Mucosa of descending colon (tissue), 3 donors: ENCODE data around the gene MEMO1. TPM values are rescaled to one million over a fixed set of nuclear protein-coding genes. Genes with fewer than 3 reads are reported as not detected.
A peak's percentile ranks its signal among the peaks of the same experiment; 100 is the strongest.
"Not testable (repeated sequence)": the region's sequence is repeated elsewhere in the genome, so short reads cannot be mapped to it uniquely, and the experiment has no call there.

Experiments used
- ATAC-seq: fragments of 200-7000 bp; cut with Tn5 transposase; one replicate; pipeline ENCODE4 v1.9.1; 2020; ENCODE audit warnings: mild to moderate bottlenecking, moderate library complexity
- DNase-seq, 3 donors: peaks; one replicate each; pipeline ENCODE4 v3.0.0-alpha.2; 2020
- H3K36me3 ChIP-seq: fragments of 200-600 bp; one replicate; pipeline ENCODE4 v1.8.0; 2021; ENCODE audit warnings: low read depth, mild to moderate bottlenecking
- H3K4me1 ChIP-seq: fragments of 200-600 bp; one replicate; pipeline ENCODE4 v1.8.0; 2021; ENCODE audit warnings: low read depth, mild to moderate bottlenecking
- H3K4me3 ChIP-seq: fragments of 200-600 bp; one replicate; pipeline ENCODE4 v1.8.0; 2021; ENCODE audit warnings: mild to moderate bottlenecking
- H3K9me3 ChIP-seq: fragments of 200-600 bp; one replicate; pipeline ENCODE4 v1.8.0; 2021; ENCODE audit warnings: mild to moderate bottlenecking
- intact Hi-C, 2 donors: fragments of 100-400 bp; cut with DNase I in 1 of 2; cut with micrococcal nuclease in 1 of 2; formaldehyde crosslinking; loops; one replicate each; pipeline versions ENCODE4 v1.11.0 to v1.11.1; 2022; cut with DNase I, micrococcal nuclease
- total RNA-seq, 3 donors: library from RNA; stranded (reverse); fragmentation: NEBNext Ultra II Directional in 2 of 3; extraction: Animal tissue kit (Norgen Biotek cat#: 25700) in 2 of 3; gene quantifications; one replicate each; pipeline versions ENCODE4 v1.2.1 to v1.2.4, GENCODE V29; 2021 to 2023
- TF ChIP-seq, protein P1 (sequence below): fragments of 200-600 bp; IDR thresholded peaks from one replicate; pipeline ENCODE4 v1.8.0; 2022; ENCODE audit warnings: antibody characterized with exemption, mild to moderate bottlenecking
- donor health status: DM: no; HTN: no; CAD: no; lungs with moderate emphysema.
- donor health status: DM: no; HTN: no; CAD: no.
- donor health status: DM: no; HTN: yes; CAD: no.

The MEMO1 gene
- total RNA-seq, 3 donors from 2014 or later = 28.6 to 46.4 (median 29.2) TPM

DNA sequence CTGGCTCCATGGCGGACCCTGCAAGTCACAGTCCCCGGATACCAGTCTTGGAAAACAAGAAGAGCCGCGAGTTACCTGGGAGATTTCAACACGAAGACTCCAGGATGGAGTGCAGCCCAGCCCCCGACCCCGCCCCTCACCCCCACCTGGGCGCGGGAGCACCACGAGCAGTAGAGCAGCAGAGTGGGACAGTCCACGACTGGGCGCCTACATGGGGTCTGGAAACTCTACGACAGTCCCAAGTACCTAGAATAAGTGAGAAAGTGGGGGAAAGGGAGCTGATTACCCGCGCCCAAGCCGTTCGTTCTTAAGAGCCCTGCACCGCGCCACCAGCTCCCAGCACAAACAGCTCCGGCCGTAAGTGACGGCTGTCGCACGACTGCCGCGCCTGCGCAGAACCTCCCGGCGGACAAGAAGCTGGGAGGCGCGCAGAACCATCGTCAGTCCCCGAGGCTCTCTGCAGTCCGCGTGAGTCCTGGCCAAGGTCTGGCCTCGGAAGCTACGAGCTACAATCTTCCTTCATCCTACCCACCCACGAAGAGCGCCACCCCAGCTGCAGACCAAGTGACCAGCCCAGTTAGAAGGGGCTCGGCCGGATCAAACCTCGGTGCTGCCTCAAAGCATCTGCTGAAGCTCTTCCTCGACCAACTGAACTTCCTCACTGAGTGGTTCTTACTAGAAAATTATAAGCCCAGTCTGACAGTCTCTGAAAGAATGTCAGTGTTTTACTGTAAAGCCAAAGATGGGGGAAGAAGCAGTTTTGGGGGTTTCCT lies 28.8 kb upstream of the MEMO1 start, which contains the start of gene DPY30:
DPY30 (minus strand) TSS at position 359 of the 773 bp plus-strand sequence; CDS start at position 10, 349 bp downstream.
- H3K4me3 ChIP-seq = peak within 1 kb of the TSS; percentile 64
- TF ChIP-seq, protein P1, sequence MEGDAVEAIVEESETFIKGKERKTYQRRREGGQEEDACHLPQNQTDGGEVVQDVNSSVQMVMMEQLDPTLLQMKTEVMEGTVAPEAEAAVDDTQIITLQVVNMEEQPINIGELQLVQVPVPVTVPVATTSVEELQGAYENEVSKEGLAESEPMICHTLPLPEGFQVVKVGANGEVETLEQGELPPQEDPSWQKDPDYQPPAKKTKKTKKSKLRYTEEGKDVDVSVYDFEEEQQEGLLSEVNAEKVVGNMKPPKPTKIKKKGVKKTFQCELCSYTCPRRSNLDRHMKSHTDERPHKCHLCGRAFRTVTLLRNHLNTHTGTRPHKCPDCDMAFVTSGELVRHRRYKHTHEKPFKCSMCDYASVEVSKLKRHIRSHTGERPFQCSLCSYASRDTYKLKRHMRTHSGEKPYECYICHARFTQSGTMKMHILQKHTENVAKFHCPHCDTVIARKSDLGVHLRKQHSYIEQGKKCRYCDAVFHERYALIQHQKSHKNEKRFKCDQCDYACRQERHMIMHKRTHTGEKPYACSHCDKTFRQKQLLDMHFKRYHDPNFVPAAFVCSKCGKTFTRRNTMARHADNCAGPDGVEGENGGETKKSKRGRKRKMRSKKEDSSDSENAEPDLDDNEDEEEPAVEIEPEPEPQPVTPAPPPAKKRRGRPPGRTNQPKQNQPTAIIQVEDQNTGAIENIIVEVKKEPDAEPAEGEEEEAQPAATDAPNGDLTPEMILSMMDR = no peak
- peak; percentile 100 for ATAC-seq
- H3K36me3 ChIP-seq = no peaks in the 10 kb centered on the region
- intact Hi-C loops = no loop called here
- DNase-seq = peak; percentile 93 to 95 (median 95)
- H3K9me3 ChIP-seq = no peaks in the 10 kb centered on the region
- peaks cover 4% of the 10 kb centered on the region for H3K4me1 ChIP-seq

DNA sequence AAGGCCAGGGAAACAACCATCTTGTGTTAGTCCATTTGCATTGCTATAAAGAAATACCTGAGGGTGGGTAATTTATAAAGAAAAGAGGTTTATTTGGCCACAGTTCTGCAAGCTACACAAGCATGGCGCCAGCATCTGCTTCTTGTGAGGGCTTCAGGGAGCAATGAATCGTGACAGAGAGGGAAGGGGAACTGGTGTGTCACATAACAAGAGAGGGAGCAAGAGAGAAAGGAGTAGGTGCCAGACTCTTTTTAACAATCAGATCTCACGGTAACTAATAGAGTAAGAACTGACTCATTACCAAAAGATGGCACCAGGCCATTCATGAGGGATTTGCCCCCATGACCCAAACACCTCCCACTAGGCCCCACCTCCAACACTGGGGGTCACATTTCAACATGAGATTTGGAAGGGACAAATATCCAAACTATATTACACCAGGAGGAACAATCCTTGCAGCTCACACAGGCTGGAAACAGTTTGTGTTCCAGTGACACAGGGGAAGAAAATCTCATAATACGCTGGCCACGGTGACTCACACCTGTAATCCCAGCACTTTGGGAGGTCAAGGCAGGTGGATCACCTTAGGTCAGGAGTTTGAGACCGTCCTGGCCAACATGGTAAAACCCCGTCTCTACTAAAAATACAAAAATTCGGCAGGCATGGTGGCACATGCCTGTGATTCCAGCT lies 23.5 kb upstream of the MEMO1 start:
- ATAC-seq = not testable (repeated sequence)

DNA sequence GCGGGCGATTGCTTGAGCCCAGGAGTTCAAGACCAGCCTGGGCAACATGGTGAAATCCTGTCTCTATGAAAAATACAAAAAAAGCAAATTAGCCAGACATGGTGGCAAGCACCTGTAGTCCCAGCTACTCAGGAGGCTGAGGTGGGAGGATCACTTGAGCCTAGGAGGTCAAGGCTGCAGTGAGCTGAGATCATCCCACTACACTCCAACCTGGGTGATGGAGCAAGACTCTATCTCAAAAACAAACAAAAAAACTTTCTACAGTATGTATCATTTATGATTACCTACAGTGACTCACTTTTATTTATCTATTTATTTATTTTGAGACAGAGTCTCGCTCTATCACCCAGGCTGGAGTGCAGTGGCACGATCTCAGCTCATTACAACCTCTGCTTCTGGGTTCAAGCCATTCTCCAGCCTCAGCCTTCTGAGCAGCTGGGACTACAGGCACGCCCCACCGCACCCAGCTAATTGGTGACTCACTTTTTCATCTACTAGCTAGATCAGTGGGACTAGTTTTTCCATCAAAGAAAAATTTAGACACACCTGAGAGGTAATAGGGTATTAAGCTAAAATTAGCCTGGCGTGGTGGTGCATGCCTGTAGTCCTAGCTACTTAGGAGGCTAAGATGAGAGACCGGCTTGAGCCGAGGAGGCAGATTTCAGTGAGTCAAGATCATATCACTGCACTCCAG lies 8.1 kb upstream of the MEMO1 start:
- ATAC-seq (peak; percentile 79), DNase-seq (peak in 2 of 3 donors; percentile 43 to 58)
- H3K4me3 ChIP-seq, intact Hi-C loops, H3K36me3 ChIP-seq, H3K9me3 ChIP-seq, H3K4me1 ChIP-seq: not testable (repeated sequence)

More for the DNA sequence above, 23.5 kb upstream of the MEMO1 start:
- H3K4me1 ChIP-seq, H3K9me3 ChIP-seq, H3K36me3 ChIP-seq, DNase-seq, H3K4me3 ChIP-seq, intact Hi-C loops: not testable (repeated sequence)

DNA sequence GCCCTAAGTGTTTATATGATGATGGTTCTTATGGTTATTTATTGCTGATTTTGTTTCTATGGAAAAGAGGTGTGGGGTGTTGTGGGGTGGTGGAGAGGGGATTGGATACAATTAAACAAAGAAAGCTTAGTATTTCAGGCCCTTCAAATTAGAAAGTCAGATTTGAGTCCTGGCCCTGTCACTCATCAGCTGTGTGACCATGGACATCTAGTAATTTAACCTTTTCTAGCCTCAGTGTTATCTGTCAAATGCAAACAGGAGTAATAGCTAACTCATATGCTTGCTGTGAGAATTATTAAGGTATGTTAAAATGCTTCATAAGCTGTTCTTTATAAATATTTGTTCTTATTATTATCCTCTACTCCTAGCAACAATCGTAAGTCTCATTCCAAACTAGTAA lies 2.1 kb upstream of the MEMO1 start:
- ATAC-seq (no peak), DNase-seq (no peak)
- intact Hi-C loops = no loop called here
- TF ChIP-seq, protein P1 = no peak
- Histone ChIP-seq H3K4me3 (no peak overlapping the region), H3K9me3 (no peaks in the 10 kb centered on the region), H3K4me1 (peaks cover 21% of the 10 kb centered on the region), H3K36me3 (no peaks in the 10 kb centered on the region)

DNA sequence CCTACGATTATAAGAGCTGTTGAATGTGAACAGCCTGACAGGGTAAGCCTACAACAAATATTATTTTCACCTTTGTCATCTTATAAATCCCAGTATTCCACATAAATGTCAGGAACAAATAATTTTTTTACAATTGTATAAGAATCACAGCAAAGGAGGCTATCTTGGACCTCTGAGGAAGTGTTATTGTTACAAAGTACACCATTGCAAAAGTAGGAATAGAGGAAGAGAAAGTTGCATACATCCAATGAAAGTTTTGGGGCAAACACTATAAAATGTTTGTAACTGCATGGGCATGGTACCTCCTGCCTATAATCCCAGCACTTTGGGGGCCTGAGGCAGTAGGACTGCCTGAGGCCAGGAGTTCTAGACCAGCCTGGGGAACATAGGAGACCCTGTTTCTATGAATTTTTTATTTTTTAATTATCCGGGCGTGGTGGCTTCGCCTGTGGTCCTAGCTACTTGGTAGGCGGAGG lies 715 bp upstream of the MEMO1 start:
- peaks cover 21% of the 10 kb centered on the region for H3K4me1 ChIP-seq
- ATAC-seq (no peak), DNase-seq (peak in 1 of 3 donors; percentile 6)
- no peaks in the 10 kb centered on the region for H3K36me3 ChIP-seq
- H3K9me3 ChIP-seq = no peaks in the 10 kb centered on the region
- intact Hi-C loops = no loop called here
- H3K4me3 ChIP-seq = peak overlapping the region; percentile 43
- TF ChIP-seq, protein P1 = no peak

DNA sequence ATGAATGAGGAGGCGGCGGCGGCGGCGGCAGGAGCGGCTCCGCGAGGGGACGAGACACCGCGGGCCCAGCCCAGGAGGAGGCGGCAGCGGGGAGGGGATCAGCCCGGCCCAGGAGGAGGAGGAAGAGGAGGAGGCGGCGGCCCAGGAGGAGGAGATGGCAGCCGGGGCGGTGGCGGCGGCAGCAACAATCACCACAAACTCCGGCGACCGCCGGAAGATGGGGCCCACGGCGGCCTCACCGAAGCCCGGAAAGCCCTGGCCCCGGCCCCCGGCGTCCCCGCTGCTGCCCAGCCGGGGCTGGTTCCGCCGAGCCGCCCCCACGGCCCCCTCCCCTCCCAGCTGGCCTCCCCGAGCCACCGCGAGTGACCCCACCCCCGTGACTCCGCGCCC lies 533 bp downstream of the MEMO1 start:
- DNase-seq (peak; percentile 61 to 84 (median 82)), ATAC-seq (peak; percentile 85)
- intact Hi-C loops, H3K9me3 ChIP-seq, H3K36me3 ChIP-seq: not testable (repeated sequence)
- peaks cover 21% of the 10 kb centered on the region for H3K4me1 ChIP-seq
- H3K4me3 ChIP-seq = peak overlapping the region; percentile 43
